ENCODE data around the gene RAD9A.

Gene RAD9A

DNA sequence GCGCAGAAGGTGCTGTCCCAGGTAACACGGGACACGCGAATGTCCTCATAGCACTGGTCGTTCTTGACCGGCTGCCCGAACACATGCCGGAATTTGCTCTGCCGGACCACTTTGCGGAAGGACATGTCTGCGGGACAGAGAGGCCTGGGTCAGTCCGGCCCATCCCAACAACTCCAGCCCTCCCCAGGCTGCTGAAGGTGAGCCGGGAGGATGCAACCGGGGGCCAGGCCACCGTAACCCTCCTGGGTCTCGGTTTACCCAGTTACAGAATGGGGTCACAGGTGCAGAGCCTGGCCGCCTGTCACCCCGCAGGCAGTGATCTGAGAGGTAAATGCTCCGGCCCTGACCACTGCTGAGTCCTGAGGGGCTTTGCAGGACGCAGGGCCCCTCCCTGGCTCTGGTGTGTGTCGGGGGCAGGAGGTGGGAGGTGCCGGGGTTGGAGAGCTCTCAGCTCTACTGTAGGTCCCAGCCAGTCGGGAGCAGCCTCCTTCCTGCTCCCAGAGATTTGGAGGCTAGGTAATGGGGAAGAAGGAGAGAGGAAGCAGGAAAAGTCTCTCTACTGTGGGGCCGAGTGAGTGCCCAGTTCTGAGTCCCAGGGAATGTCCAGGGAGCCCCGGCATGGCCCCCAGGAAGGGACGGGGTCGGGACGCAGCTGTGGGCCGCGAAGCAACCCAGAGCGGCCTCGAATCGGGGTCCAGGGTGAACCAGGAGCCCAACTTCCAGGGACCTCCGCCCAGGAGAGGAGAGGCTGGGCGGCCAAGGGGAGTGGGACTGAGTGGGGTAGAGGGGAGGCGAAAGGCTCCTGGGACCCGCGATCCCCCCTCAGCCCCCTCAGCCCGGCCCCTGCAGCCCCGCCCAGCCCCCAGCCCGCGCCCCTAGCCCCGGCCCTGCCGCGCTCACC, 51.0 kb downstream of the RAD9A start:
- DNase-seq = no peak

DNA sequence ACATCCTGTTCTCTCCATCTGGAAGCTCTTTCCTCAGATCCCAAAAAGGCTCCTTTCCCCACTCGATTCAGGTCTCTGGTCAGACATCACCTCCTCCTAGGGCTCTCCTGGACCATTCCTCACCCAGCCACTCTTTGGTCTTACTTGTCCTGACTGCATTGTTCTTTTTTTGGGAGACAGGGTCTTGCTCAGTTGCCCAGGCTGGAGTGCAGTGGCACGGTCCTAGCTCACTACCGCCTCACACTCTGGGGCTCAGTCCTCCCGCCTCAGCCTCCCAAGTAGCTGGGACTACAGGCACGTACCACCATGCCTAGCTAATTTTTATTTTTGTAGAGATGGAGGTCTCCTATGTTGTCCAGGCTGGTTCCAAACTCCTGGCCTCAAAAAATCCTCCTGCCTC, 53.7 kb downstream of the RAD9A start:
- DNase-seq = no peak
